Upper lobe of left lung (tissue), 4 donors: ENCODE results near the gene ITSN1.

Source experiments
- POLR2A ChIP-seq, 4 donors: fragments of 450-650 bp; IDR thresholded peaks; one replicate each; pipeline ENCODE4 v1.5.1; 2016 to 2017; ENCODE audit warnings: antibody characterized with exemption in 4 of 4, mild to moderate bottlenecking in 2 of 4
- POLR2AphosphoS5 ChIP-seq, 2 donors: sonication (generic); formaldehyde crosslinking; IDR thresholded peaks; one replicate each; pipeline ENCODE4 v1.5.1; 2017; ENCODE audit warnings: antibody characterized with exemption in 2 of 2
- TF ChIP-seq, protein P1 (sequence below), 6 experiments: fragments of 450-650 bp in 4 of 6; fragments of 200-600 bp in 2 of 6; sonication (generic) in 2 of 6; IDR thresholded peaks; one replicate each; pipeline ENCODE4 v1.5.1; 2016 to 2019; ENCODE audit warnings: antibody characterized with exemption in 6 of 6

- TF ChIP-seq POLR2A (IDR thresholded peaks at IDR 0.05) (no peak), POLR2AphosphoS5 (IDR thresholded peaks at IDR 0.05) (no peak)
- TF ChIP-seq, protein P1, sequence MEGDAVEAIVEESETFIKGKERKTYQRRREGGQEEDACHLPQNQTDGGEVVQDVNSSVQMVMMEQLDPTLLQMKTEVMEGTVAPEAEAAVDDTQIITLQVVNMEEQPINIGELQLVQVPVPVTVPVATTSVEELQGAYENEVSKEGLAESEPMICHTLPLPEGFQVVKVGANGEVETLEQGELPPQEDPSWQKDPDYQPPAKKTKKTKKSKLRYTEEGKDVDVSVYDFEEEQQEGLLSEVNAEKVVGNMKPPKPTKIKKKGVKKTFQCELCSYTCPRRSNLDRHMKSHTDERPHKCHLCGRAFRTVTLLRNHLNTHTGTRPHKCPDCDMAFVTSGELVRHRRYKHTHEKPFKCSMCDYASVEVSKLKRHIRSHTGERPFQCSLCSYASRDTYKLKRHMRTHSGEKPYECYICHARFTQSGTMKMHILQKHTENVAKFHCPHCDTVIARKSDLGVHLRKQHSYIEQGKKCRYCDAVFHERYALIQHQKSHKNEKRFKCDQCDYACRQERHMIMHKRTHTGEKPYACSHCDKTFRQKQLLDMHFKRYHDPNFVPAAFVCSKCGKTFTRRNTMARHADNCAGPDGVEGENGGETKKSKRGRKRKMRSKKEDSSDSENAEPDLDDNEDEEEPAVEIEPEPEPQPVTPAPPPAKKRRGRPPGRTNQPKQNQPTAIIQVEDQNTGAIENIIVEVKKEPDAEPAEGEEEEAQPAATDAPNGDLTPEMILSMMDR (IDR thresholded peaks at IDR 0.05), result no peak
Measured at GRCh38 chr21:33878824-33879223, 236.5 kb downstream of the ITSN1 start.
